H1 (cell line): ENCODE results near the gene RHEX. TPM values are rescaled to one million over a fixed set of nuclear protein-coding genes. Genes with fewer than 3 reads are reported as not detected.

Experiments
- ATF2 ChIP-seq: IDR thresholded peaks from 2 replicates; pipeline ENCODE4 v1.6.1; 2012; ENCODE audit warnings: low read length, inconsistent platforms
- CHD7 ChIP-seq: fragments of 300-600 bp; sonication (generic); IDR thresholded peaks from 2 replicates; pipeline ENCODE4 v1.7.1; 2012; ENCODE audit warnings: low read length, moderate library complexity, mild to moderate bottlenecking, inconsistent platforms; ENCODE audit not compliant: insufficient replicate concordance
- HDAC6 ChIP-seq: IDR thresholded peaks from one replicate; pipeline ENCODE4 v1.7.1; 2012; ENCODE audit warnings: low read depth, mild to moderate bottlenecking, inconsistent platforms, low read length, moderate library complexity
- RFX5 ChIP-seq: IDR thresholded peaks from 2 replicates; pipeline ENCODE4 v1.6.1; 2011; ENCODE audit warnings: low read depth, low read length, improper control_type of control experiment, borderline replicate concordance
- SP1 ChIP-seq: IDR thresholded peaks from 2 replicates; pipeline ENCODE4 v1.6.1; 2011; ENCODE audit warnings: low read depth, low read length
- polyA plus RNA-seq, 7 experiments: library from polyadenylated mRNA; depleted of rRNA in 3 of 7; stranded (reverse) in 5 of 7; unstranded in 2 of 7; fragments of >200 nt in 5 of 7; fragments of 200-250 nt in 2 of 7; gene quantifications; 1 replicate in 5 of 7; 2 replicates in 1 of 7; 4 replicates in 1 of 7; pipeline versions ENCODE4 v1.2.1 to v1.2.3, GENCODE V29; 2011 to 2013; ENCODE audit warnings: missing spikeins in 2 of 7, mixed read lengths in 2 of 7
- total RNA-seq: library from RNA; stranded (reverse); fragmentation: NEBNext Ultra II Directional; extraction: Animal tissue kit (Norgen Biotek cat#: 25700); gene quantifications from 2 replicates; pipeline ENCODE4 v1.2.1, GENCODE V29; 2021

The RHEX gene
- total and polyA plus RNA-seq, 2 of the 8 experiments (the other 6 are each of a cell fraction or from before 2014, with no cell fraction given): not detected

DNA sequence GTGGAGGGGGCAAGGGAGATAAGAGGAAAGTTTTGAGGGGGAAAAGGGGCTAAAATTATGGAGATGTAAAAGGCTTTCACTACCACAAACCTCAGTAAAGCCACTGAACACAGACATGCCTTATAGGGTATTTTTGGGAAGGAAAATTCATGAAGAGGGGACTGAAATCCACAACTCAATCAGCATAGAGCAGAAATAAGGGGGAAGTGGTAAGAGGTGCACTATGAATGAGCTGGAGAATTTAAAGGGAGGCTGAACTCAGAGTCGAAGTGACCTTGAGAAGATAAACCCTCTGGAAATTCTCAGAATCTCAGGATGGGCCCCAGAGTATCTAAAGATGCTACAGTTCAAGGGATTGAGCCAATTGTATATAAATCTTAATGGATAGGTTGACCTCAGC lies 15.3 kb downstream of the RHEX start (continued):
- TF ChIP-seq CHD7: no peak
- TF ChIP-seq HDAC6: no peak
- no peak for TF ChIP-seq ATF2
- TF ChIP-seq SP1: no peak
- TF ChIP-seq RFX5: no peak
